Retina (tissue), 1 donor: ENCODE results near the gene FEZF2.

Experiments used
- DNase-seq: peaks from one replicate; pipeline ENCODE4 v3.0.0-alpha.2; 2016

FEZF2 gene

GRCh38 chr3:62373215-62373614 lies at the start of gene FEZF2:
Gene FEZF2, minus strand, starts transcription at chr3:62373550. Its CDS starts 682 bp downstream, at chr3:62372868.
- DNase-seq, result peak; percentile 88

GRCh38 chr3:62421207-62421606 lies 47.9 kb upstream of the FEZF2 start:
- DNase-seq, result no peak

- no peak for DNase-seq
Measured at GRCh38 chr3:62416144-62416543, 42.8 kb upstream of the FEZF2 start.

GRCh38 chr3:62415312-62415801 lies 42.0 kb upstream of the FEZF2 start:
- peak; percentile 90 for DNase-seq

GRCh38 chr3:62414786-62415185 lies 41.4 kb upstream of the FEZF2 start:
- peak; percentile 82 for DNase-seq

- DNase-seq, result no peak
Measured at GRCh38 chr3:62413687-62414086, 40.3 kb upstream of the FEZF2 start.

GRCh38 chr3:62406945-62407344 lies 33.6 kb upstream of the FEZF2 start:
- DNase-seq, result no peak

- DNase-seq, result peak; percentile 7
Measured at GRCh38 chr3:62405566-62405965, 32.2 kb upstream of the FEZF2 start.

GRCh38 chr3:62405135-62405534 lies 31.8 kb upstream of the FEZF2 start:
- no peak for DNase-seq

GRCh38 chr3:62404321-62404720 lies 31.0 kb upstream of the FEZF2 start:
- DNase-seq, result no peak

- DNase-seq, result no peak
Measured at GRCh38 chr3:62403765-62404164, 30.4 kb upstream of the FEZF2 start.

- DNase-seq, result peak; percentile 23
Measured at GRCh38 chr3:62392626-62393292, 19.4 kb upstream of the FEZF2 start.

- no peak for DNase-seq
Measured at GRCh38 chr3:62387251-62387650, 13.9 kb upstream of the FEZF2 start.

- peak; percentile 86 for DNase-seq
Measured at GRCh38 chr3:62379321-62379798, 6.0 kb upstream of the FEZF2 start.

- DNase-seq, result no peak
Measured at GRCh38 chr3:62378921-62379320, 5.6 kb upstream of the FEZF2 start.

GRCh38 chr3:62378311-62378789 lies 5.0 kb upstream of the FEZF2 start:
- DNase-seq, result peak; percentile 87

- DNase-seq, result peak; percentile 88
Measured at GRCh38 chr3:62376906-62377877, 3.8 kb upstream of the FEZF2 start.

- no peak for DNase-seq
Measured at GRCh38 chr3:62376454-62376720, 3.0 kb upstream of the FEZF2 start.

- DNase-seq, result peak; percentile 55
Measured at GRCh38 chr3:62375655-62376453, 2.5 kb upstream of the FEZF2 start.

- DNase-seq, result peak; percentile 78
Measured at GRCh38 chr3:62374341-62375218, 1.2 kb upstream of the FEZF2 start.

GRCh38 chr3:62373714-62374333 lies 474 bp upstream of the FEZF2 start:
- DNase-seq, result peak; percentile 92
